HG03442 (cell line): ENCODE data around the gene SBF2.
"Not testable (repeated sequence)": the region's sequence is repeated elsewhere in the genome, so short reads cannot be mapped to it uniquely, and the experiment has no call there.

Source experiments
- ATAC-seq: cut with Tn5 transposase; IDR thresholded peaks from one replicate; pipeline ENCODE4 v1.9.1; 2021; ENCODE audit warnings: mild to moderate bottlenecking, moderate library complexity; ENCODE audit not compliant: unreplicated experiment

SBF2 gene

GRCh38 chr11:9759519-9760192 lies 534.4 kb downstream of the SBF2 start:
- peak; percentile 55 for ATAC-seq

GRCh38 chr11:9758637-9759518 lies 535.1 kb downstream of the SBF2 start:
- peak; percentile 22 for ATAC-seq

GRCh38 chr11:9757809-9758636 lies 536.0 kb downstream of the SBF2 start:
- peak; percentile 45 for ATAC-seq

- no peak for ATAC-seq
Measured at GRCh38 chr11:9756878-9757277, 537.1 kb downstream of the SBF2 start.

- ATAC-seq = no peak
Measured at GRCh38 chr11:9756461-9756860, 537.6 kb downstream of the SBF2 start.

GRCh38 chr11:9755561-9756185 lies 538.3 kb downstream of the SBF2 start:
- ATAC-seq = no peak

- no peak for ATAC-seq
Measured at GRCh38 chr11:9754010-9754471, 540.0 kb downstream of the SBF2 start.

- no peak for ATAC-seq
Measured at GRCh38 chr11:9753021-9753420, 541.0 kb downstream of the SBF2 start.

GRCh38 chr11:9752091-9752490 lies 541.9 kb downstream of the SBF2 start:
- ATAC-seq = no peak

GRCh38 chr11:9750551-9750950 lies 543.5 kb downstream of the SBF2 start:
- no peak for ATAC-seq

- ATAC-seq = peak; percentile 66
Measured at GRCh38 chr11:9748361-9748970, 545.6 kb downstream of the SBF2 start.

- ATAC-seq = no peak
Measured at GRCh38 chr11:9747828-9748227, 546.2 kb downstream of the SBF2 start.

GRCh38 chr11:9747229-9747628 lies 546.8 kb downstream of the SBF2 start:
- ATAC-seq = no peak

GRCh38 chr11:9745411-9746211 lies 548.4 kb downstream of the SBF2 start:
- ATAC-seq = peak; percentile 42

GRCh38 chr11:9743512-9743911 lies 550.5 kb downstream of the SBF2 start:
- ATAC-seq = not testable (repeated sequence)

GRCh38 chr11:9741260-9741659 lies 552.8 kb downstream of the SBF2 start:
- no peak for ATAC-seq

GRCh38 chr11:9740202-9740883 lies 553.7 kb downstream of the SBF2 start:
- ATAC-seq = no peak

GRCh38 chr11:9739123-9739900 lies 554.7 kb downstream of the SBF2 start:
- ATAC-seq = peak; percentile 68
